GM13977 (cell line): ENCODE measurements around the gene SYNCRIP.

Source experiments
- DNase-seq: peaks from one replicate; pipeline ENCODE4 v3.0.0; 2012; ENCODE audit warnings: low spot score
- CTCF ChIP-seq: IDR thresholded peaks from 2 replicates; pipeline ENCODE4 v1.5.1; 2012; ENCODE audit warnings: mild to moderate bottlenecking, control low read depth; ENCODE audit not compliant: insufficient read depth; ENCODE audit errors: extremely low read depth, missing control alignments
- in situ Hi-C: fragments of 300-500 bp; cut with MboI; formaldehyde crosslinking; loops from one replicate; pipeline ENCODE4 v1.12.0; 2022; ENCODE audit warnings: low sequenced_read_pairs, low pct_unique_long_range_greater_than_20kb, mixed read lengths, inconsistent platforms; ENCODE audit not compliant: unreplicated experiment

SYNCRIP gene

GRCh38 chr6:85680388-85680787 is 37.7 kb upstream of the SYNCRIP start:
- in situ Hi-C loops, result no loop called here
- no peak for DNase-seq
- TF ChIP-seq CTCF, result no peak

- no peak for TF ChIP-seq CTCF
- in situ Hi-C loops, result no loop called here
- no peak for DNase-seq
Observed at GRCh38 chr6:85679445-85680123, 36.9 kb upstream of the SYNCRIP start.

- in situ Hi-C loops, result no loop called here
- no peak for TF ChIP-seq CTCF
- DNase-seq, result peak; percentile 97
Observed at GRCh38 chr6:85678602-85679444, 36.1 kb upstream of the SYNCRIP start.

- in situ Hi-C loops, result no loop called here
- no peak for DNase-seq
- no peak for TF ChIP-seq CTCF
Observed at GRCh38 chr6:85678026-85678601, 35.4 kb upstream of the SYNCRIP start.

GRCh38 chr6:85677234-85677956 is 34.7 kb upstream of the SYNCRIP start:
- peak; percentile 35 for TF ChIP-seq CTCF
- no peak for DNase-seq
- in situ Hi-C loops, result no loop called here

- no peak for TF ChIP-seq CTCF
Observed at GRCh38 chr6:85676086-85676729, 33.5 kb upstream of the SYNCRIP start.

More at GRCh38 chr6:85676086-85676729, 33.5 kb upstream of the SYNCRIP start:
- in situ Hi-C loops, result no loop called here
- DNase-seq, result no peak
